ENCODE measurements around the gene PFDN4.

PFDN4 gene

GRCh38 chr20:54197621-54198604, 10.0 kb upstream of the PFDN4 start:
- no peak overlapping the region for H3K4me3 ChIP-seq (ENCODE audit: low read depth, low read length)
- no peak for DNase-seq (ENCODE audit: low read depth)

DNA sequence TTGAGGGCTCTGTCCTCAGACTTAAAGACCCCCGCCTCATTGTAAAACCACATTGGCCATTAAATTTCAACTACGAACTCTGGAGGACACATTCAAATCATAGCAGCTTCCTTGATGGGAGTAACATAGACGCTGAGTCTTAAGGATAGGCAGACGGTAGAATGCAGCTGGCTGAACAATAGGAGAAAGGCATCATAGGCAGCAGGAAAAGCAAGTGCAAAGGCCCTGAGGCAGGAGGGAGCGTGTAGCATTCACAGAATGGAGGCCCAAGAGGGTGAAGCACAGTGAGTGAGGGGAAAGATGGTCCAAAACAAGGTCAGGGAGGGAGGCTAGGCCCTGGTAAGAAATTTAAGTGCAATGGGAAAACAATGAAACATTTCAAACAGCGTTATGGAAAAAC, 8.6 kb upstream of the PFDN4 start:
- DNase-seq (ENCODE audit: low read depth): no peak
- no peak overlapping the region for H3K4me3 ChIP-seq (ENCODE audit: low read depth, low read length)

DNA sequence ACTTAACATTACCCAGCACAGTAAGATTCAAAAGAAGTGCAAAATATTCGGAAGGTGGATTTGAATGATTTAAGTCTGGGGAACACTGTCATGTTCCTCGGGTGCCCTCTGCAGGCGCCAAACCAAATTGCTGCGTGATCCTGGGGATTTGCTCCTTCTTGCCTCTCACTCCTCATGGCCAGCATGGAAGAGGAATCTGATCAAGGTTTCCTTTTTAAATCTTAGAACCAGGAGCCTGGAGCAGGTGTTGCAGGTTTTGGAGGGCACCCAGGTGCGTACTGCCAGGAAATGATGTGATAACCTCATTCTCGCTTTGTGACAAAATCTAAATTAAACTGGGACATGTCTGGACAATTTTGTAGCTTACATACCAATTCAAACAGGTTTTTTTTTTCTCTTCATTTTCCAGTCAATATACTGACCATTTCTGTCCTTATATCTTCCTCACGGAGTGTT, 8.1 kb upstream of the PFDN4 start:
- no peak overlapping the region for H3K4me3 ChIP-seq (ENCODE audit: low read depth, low read length)
- no peak for DNase-seq (ENCODE audit: low read depth)

DNA sequence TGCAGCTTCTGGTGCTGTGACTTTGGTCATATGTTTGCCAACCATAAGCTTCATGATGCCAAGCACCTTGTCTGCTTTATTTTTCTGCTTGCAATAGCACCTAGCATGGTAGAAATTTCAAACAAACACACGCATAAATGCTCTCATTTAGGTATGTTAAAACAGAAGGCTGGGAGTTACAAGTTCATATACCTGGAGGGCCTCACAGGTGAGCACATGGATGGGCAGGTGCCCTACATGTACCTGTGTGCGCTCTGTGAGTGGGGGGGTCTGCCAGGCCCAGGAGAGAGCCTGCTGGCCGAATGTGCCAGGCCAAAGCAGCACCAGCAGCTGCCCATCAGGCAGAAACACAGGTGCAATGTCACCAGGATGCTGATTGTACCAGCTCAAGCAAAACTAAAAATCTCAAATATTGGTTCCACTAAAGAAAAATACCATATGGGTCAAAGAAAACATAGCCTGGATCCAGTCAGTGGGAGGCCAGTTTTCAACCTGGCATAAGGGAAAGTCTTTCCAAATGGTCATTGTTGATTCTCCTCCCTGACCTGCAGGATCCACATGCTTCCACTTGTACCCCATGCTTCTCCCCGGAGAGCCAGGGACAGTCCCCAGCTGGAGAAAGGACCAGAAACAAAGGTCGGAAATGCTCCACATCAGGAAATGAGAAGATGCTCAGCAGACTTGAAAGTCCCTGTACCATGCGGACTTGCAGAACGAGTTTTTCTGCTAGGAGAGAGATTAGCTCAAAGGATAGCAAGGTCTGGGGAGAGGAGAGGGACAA, 7.2 kb upstream of the PFDN4 start:
- no peak for DNase-seq (ENCODE audit: low read depth)

DNA sequence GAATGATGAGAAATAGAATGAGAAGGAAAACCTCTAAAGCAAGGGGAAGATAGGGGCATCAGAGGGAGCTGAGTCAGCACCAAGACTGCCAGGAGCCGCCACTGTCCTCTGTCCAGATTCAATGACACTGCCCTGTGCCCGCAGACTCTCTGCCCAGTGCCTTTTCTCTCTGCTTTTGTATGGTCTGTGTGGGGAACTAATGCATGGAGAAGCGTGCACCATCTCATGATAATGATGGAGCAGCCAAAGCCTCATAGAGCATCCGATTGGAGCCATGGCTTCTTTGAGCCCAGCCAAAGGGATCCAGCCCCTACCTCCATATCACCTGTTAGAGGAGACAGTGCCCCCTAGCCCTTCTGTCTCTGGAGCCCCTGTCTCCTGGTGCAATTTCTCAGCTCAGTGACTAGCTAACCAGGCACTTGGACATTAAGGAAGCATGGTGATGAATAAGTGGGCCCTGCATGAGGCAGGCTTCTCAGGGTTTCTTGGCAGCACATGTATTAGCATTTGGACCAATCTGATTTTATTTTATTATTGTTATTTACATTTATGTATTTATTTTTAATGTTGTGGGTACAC, 6.5 kb upstream of the PFDN4 start:
- DNase-seq (ENCODE audit: low read depth): no peak
- no peak overlapping the region for H3K4me3 ChIP-seq (ENCODE audit: low read depth, low read length)

More for the DNA sequence above, 7.2 kb upstream of the PFDN4 start:
- H3K4me3 ChIP-seq (ENCODE audit: low read depth, low read length): no peak overlapping the region

DNA sequence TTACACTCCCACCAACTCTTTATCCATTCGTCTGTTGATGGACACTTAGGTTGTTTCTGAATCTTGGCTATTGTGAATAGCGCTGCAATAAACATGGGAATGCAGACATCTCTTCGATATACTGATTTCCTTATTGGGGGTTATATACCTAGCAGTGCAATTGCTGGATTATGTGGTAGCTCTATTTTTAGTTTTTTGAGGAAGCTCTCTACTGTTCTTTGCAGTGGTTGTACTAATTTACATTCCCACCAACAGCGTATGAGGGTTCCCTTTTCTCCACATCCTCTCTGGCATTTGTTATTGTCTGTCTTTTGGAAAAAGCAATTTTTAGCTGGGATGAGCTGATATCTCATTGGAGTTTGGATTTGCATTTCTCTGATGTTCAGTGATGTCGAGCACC, 4.6 kb upstream of the PFDN4 start:
- H3K4me3 ChIP-seq (ENCODE audit: low read depth, low read length): no peak overlapping the region
- DNase-seq (ENCODE audit: low read depth): no peak

GRCh38 chr20:54204063-54204462, 3.8 kb upstream of the PFDN4 start:
- DNase-seq (ENCODE audit: low read depth): no peak
- no peak overlapping the region for H3K4me3 ChIP-seq (ENCODE audit: low read depth, low read length)

DNA sequence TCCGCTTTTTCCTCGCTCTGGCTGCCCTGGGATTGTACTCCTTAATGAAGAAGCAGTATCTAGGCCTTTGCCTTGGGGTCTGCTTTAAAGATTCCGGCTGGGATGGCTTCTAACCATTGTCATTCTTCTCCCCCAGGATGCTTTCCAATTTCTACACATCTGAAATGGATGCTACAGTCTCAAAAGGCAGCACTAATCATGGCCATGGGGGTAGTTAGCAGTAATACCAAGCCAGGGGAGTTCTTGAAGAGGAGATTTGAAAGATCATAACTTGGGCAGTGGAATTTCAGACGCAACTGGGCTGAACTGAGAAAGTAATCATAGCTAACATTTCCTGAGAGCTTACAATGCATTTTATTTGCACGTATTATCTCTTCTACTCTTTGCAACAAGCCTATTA, 3.4 kb upstream of the PFDN4 start:
- no peak overlapping the region for H3K4me3 ChIP-seq (ENCODE audit: low read depth, low read length)
- DNase-seq (ENCODE audit: low read depth): no peak

GRCh38 chr20:54205450-54205849, 2.4 kb upstream of the PFDN4 start:
- H3K4me3 ChIP-seq (ENCODE audit: low read depth, low read length): no peak overlapping the region
- no peak for DNase-seq (ENCODE audit: low read depth)

DNA sequence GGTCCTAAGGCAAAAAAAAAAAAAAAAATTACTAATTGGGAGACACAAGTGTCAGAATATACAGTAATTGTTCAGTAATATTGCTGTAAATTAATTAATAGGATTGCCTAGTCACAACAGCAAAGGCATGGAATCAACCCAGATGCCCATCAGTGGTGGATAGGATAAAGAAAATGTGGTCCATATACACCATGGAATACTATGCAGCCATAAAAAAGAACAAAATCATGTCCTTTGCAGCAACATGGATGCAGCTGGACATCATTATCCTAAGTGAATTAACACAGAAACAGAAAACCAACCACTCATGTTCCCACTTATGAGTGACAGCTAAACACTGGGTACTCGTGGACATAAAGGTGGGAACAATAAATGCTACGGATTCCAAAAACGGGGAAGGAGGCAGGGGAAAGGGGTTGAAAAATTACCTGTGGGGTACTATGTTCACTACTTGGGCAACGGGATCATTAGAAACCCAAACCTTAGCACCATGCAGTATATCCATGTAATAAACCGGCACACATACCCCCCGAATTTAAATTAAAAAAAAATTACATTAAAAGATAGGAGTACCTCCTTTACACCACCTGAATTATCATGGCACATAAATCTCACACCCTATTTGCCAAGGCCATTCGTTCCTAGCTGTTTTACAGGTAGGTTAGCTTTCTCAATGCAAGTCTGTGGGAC, 689 bp upstream of the PFDN4 start:
- no peak for DNase-seq (ENCODE audit: low read depth)
- peak overlapping the region; percentile 82 for H3K4me3 ChIP-seq (ENCODE audit: low read depth, low read length)

GRCh38 chr20:54208548-54209176, 775 bp downstream of the PFDN4 start:
- no peak for DNase-seq (ENCODE audit: low read depth)
- H3K4me3 ChIP-seq (ENCODE audit: low read depth, low read length): peak overlapping the region; percentile 82

GRCh38 chr20:54209216-54209813, 1.4 kb downstream of the PFDN4 start:
- peak overlapping the region; percentile 82 for H3K4me3 ChIP-seq (ENCODE audit: low read depth, low read length)
- no peak for DNase-seq (ENCODE audit: low read depth)

DNA sequence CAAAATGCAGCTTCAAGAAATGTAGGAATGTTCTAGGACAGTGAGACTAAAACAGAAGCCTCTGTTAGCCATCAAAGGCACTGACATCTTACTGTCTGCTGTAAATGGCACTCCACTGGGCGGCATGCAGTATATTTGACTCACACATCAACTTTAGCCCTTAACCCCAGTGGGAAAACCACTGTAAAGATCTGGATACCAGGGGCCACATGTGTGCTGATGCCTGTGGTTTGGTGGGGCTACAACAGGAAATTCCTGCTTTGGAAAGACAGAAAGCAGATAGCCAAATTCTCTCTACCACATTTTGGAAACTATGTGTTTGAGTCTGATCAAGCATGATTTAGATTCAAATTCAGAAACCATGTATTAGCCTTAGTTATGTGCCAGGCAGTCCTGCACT, 4.3 kb downstream of the PFDN4 start:
- no peak overlapping the region for H3K4me3 ChIP-seq (ENCODE audit: low read depth, low read length)
- peak; percentile 62 for DNase-seq (ENCODE audit: low read depth)

GRCh38 chr20:54212871-54213270, 5.0 kb downstream of the PFDN4 start:
- DNase-seq (ENCODE audit: low read depth): no peak
- H3K4me3 ChIP-seq (ENCODE audit: low read depth, low read length): no peak overlapping the region

GRCh38 chr20:54214566-54214965, 6.7 kb downstream of the PFDN4 start:
- DNase-seq (ENCODE audit: low read depth): no peak
- H3K4me3 ChIP-seq (ENCODE audit: low read depth, low read length): no peak overlapping the region

GRCh38 chr20:54215157-54215789, 7.4 kb downstream of the PFDN4 start:
- H3K4me3 ChIP-seq (ENCODE audit: low read depth, low read length): no peak overlapping the region
- DNase-seq (ENCODE audit: low read depth): no peak

DNA sequence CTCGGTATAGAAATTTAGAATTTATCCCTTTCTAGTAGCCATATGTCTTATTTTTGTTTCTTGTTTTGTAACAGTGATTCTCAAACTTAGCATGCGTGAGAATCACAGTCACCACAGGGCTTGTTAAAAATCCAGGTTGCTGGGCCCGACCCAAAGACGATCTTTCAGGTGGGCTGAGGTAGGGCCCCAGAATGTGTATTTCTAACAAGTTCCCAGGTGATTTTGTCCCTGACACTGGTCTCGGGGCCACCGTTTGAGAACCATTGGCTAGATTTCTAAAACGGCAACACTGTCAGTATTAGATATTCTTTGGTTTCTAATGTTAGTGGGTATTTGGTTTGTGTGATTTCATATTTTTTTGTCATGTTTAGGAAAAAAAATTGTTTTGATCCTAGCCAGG, 9.9 kb downstream of the PFDN4 start:
- H3K4me3 ChIP-seq (ENCODE audit: low read depth, low read length): no peak overlapping the region
- DNase-seq (ENCODE audit: low read depth): no peak

DNA sequence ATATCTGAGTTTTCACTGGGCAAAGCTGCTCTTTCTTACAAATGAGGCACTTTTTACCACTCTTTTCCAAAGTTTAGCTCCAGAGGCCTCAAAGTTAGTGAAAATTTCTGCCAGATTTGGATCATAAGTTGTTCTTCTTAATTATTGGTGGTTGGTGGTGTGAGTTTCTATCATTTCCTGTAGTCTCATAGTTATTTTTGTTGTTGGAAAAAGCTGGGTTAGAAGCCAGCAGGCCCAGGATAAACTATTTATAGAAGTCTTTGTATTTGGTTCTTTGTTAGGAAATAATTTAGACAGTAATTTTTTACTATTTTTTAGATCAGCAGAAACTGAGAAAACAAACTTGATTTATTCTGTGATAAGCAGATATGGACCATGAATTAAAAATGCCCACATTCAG, 10.6 kb downstream of the PFDN4 start:
- H3K4me3 ChIP-seq (ENCODE audit: low read depth, low read length): no peak overlapping the region
- DNase-seq (ENCODE audit: low read depth): no peak
